ENCODE data around the gene TUT1.
A peak's percentile ranks its signal among the peaks of the same experiment; 100 is the strongest.
"Not testable (repeated sequence)": the region's sequence is repeated elsewhere in the genome, so short reads cannot be mapped to it uniquely, and the experiment has no call there.

Gene TUT1

DNA sequence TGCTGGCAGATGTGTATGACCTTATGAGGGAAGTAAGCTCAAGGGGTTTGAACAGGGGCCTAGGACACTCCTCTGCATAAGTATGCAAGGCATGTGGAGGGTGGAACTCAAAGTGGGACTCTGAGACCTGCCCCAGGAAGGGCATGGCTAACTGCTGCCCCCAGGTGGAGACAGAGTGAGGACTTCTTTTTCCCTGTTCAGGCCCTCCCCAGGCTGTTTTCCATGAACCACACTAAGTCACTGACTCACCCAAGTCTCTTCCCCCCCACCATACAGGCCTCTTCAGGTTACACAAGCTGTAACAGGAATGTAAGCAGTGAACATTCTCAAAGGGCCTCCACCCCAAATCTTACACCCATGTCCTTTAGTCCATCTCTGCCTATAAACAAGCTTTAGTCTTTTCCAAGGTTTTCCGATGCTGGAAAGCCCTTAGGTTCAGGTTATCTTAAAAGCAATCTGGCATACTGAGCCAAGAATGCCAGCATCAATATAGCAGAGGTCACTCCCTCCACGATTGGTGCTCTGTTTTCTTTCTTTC is 30.7 kb downstream of the TUT1 start:
- peak overlapping the region; percentile 96 for H3K27ac ChIP-seq (ENCODE audit: low read length)
- H3K27me3 ChIP-seq (ENCODE audit: low read depth, low read length), result no peaks in the 10 kb centered on the region
- TF ChIP-seq, protein P1, sequence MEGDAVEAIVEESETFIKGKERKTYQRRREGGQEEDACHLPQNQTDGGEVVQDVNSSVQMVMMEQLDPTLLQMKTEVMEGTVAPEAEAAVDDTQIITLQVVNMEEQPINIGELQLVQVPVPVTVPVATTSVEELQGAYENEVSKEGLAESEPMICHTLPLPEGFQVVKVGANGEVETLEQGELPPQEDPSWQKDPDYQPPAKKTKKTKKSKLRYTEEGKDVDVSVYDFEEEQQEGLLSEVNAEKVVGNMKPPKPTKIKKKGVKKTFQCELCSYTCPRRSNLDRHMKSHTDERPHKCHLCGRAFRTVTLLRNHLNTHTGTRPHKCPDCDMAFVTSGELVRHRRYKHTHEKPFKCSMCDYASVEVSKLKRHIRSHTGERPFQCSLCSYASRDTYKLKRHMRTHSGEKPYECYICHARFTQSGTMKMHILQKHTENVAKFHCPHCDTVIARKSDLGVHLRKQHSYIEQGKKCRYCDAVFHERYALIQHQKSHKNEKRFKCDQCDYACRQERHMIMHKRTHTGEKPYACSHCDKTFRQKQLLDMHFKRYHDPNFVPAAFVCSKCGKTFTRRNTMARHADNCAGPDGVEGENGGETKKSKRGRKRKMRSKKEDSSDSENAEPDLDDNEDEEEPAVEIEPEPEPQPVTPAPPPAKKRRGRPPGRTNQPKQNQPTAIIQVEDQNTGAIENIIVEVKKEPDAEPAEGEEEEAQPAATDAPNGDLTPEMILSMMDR (IDR thresholded peaks at IDR 0.05; ENCODE audit: low read depth, low read length), result peak; percentile 92
- TF ChIP-seq EZH2phosphoT487 (IDR thresholded peaks at IDR 0.05; ENCODE audit: low read depth), result no peak
- peaks cover 14% of the 10 kb centered on the region; the same call in 1 of the 2 replicates for H4K20me1 ChIP-seq (ENCODE audit: insufficient read depth, low read length)
- peaks cover 56% of the 10 kb centered on the region for H3K79me2 ChIP-seq (ENCODE audit: low read length)
- no peak overlapping the region for H2AFZ ChIP-seq (ENCODE audit: low read depth, low read length)
- no peak overlapping the region for H3K4me3 ChIP-seq (ENCODE audit: low read length)
- H3K4me1 ChIP-seq (ENCODE audit: low read length), result peaks cover 57% of the 10 kb centered on the region
- no peaks in the 10 kb centered on the region for H3K9me3 ChIP-seq (ENCODE audit: insufficient read depth, low read length)
- no peak overlapping the region for H3K4me2 ChIP-seq (ENCODE audit: low read length)
- H3K9ac ChIP-seq (ENCODE audit: low read length), result no peak overlapping the region
- peaks cover 48% of the 10 kb centered on the region for H3K36me3 ChIP-seq (replicated peaks; ENCODE audit: low read depth, low read length)

DNA sequence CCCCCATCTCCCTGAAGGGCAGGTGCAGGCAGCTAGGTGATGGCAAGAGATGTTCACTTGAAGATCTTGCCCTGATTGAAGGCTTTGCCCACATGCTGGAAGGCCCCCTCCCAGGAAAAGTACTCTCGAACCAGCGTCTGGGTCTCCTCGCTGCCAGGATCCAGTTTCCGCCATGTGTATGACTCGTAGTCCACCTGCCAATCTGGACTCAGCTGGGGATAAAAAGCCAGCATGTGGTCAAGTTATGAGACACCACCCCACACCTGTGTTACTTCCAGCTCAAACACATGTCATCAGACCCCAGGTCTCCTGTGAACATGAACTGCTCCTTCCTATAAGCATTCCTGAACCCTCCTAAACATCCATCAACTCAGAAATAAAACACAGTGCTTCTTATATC is 31.7 kb downstream of the TUT1 start:
- not testable (repeated sequence) for H3K27me3 ChIP-seq (ENCODE audit: low read depth, low read length); H3K4me2 ChIP-seq (ENCODE audit: low read length); H3K9me3 ChIP-seq (ENCODE audit: insufficient read depth, low read length); H2AFZ ChIP-seq (ENCODE audit: low read depth, low read length); H3K9ac ChIP-seq (ENCODE audit: low read length); H3K4me3 ChIP-seq (ENCODE audit: low read length)
- Histone ChIP-seq H4K20me1 (ENCODE audit: insufficient read depth, low read length) (peaks cover 11% of the 10 kb centered on the region; the same call in 1 of the 2 replicates), H3K4me1 (ENCODE audit: low read length) (peaks cover 63% of the 10 kb centered on the region), H3K27ac (ENCODE audit: low read length) (peak overlapping the region; percentile 96), H3K79me2 (ENCODE audit: low read length) (peaks cover 51% of the 10 kb centered on the region), H3K36me3 (replicated peaks; ENCODE audit: low read depth, low read length) (peaks cover 49% of the 10 kb centered on the region)

DNA sequence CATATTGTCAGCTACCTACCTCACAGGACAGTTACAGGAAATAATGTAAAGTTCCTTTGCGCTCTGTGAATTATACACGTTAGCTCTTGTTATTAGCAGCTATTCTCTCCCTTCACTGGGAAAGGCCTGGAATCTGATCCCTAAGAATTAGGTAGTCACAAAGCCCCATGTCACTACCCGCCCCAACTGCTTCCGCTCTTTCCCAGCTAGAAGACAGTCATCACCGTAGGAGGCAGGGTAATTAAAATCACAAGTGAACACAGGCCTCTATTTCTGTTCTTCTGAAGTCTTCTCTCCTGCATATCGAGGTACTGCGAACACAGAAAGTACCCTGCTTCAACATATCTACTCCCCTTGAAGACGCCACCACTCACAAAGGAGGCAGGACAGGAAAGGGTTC is 32.1 kb downstream of the TUT1 start:
- H3K36me3 ChIP-seq (replicated peaks; ENCODE audit: low read depth, low read length), result peaks cover 53% of the 10 kb centered on the region
- H3K4me1 ChIP-seq (ENCODE audit: low read length), result peaks cover 67% of the 10 kb centered on the region
- peaks cover 11% of the 10 kb centered on the region; the same call in 1 of the 2 replicates for H4K20me1 ChIP-seq (ENCODE audit: insufficient read depth, low read length)
- peaks cover 55% of the 10 kb centered on the region for H3K79me2 ChIP-seq (ENCODE audit: low read length)
- H3K4me2 ChIP-seq (ENCODE audit: low read length), result no peak overlapping the region
- no peaks in the 10 kb centered on the region for H3K9me3 ChIP-seq (ENCODE audit: insufficient read depth, low read length)
- H3K9ac ChIP-seq (ENCODE audit: low read length), result no peak overlapping the region
- no peaks in the 10 kb centered on the region for H3K27me3 ChIP-seq (ENCODE audit: low read depth, low read length)
- H3K27ac ChIP-seq (ENCODE audit: low read length), result peak overlapping the region; percentile 96
- no peak overlapping the region for H3K4me3 ChIP-seq (ENCODE audit: low read length)
- no peak overlapping the region for H2AFZ ChIP-seq (ENCODE audit: low read depth, low read length)
- TF ChIP-seq EZH2phosphoT487 (IDR thresholded peaks at IDR 0.05; ENCODE audit: low read depth), result no peak
- TF ChIP-seq, protein P1 (IDR thresholded peaks at IDR 0.05; ENCODE audit: low read depth, low read length), result no peak

DNA sequence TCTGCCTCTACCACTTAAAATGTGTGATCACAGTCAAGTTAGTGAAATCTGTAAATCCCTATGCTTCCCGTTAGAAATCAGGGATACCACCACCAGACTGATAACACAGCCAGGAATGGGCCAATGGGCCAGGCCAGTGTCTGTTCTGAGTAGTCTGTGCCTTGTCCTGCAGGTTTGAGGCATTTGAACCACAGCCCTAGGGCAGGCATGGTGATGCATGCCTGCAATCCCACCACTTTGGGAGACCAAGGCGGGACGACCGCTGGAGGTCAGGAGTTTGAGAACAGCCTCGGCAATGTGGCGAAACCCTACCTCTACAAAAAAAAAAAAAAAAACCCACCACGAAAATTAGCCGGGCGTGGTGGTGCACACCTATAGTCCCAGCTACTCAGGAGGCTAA is 32.7 kb downstream of the TUT1 start:
- H3K27me3 ChIP-seq (ENCODE audit: low read depth, low read length), result no peaks in the 10 kb centered on the region
- H3K4me2 ChIP-seq (ENCODE audit: low read length), result peak overlapping the region; percentile 86
- H3K9me3 ChIP-seq (ENCODE audit: insufficient read depth, low read length), result no peaks in the 10 kb centered on the region
- no peak overlapping the region for H2AFZ ChIP-seq (ENCODE audit: low read depth, low read length)
- peaks cover 73% of the 10 kb centered on the region for H3K4me1 ChIP-seq (ENCODE audit: low read length)
- peak overlapping the region; percentile 96 for H3K27ac ChIP-seq (ENCODE audit: low read length)
- H3K79me2 ChIP-seq (ENCODE audit: low read length), result peaks cover 50% of the 10 kb centered on the region
- 0 out of 2 replicates have a peak overlapping the region, but pooled peaks have one; percentile 92 for H3K9ac ChIP-seq (ENCODE audit: low read length)
- H3K4me3 ChIP-seq (ENCODE audit: low read length), result peak overlapping the region; percentile 9; the same call in 1 of the 2 replicates
- H3K36me3 ChIP-seq (replicated peaks; ENCODE audit: low read depth, low read length), result peaks cover 49% of the 10 kb centered on the region
- peaks cover 8% of the 10 kb centered on the region; the same call in 1 of the 2 replicates for H4K20me1 ChIP-seq (ENCODE audit: insufficient read depth, low read length)
- no peak for TF ChIP-seq EZH2phosphoT487 (IDR thresholded peaks at IDR 0.05; ENCODE audit: low read depth)
- TF ChIP-seq, protein P1 (IDR thresholded peaks at IDR 0.05; ENCODE audit: low read depth, low read length), result no peak
